ENCODE data around the gene DRC3. TPM values are rescaled to one million over a fixed set of nuclear protein-coding genes. Genes with fewer than 3 reads are reported as not detected.
A peak's percentile ranks its signal among the peaks of the same experiment; 100 is the strongest.

Gene DRC3
- total RNA-seq, 2 donors from 2014 or later: 2.0 to 2.6 TPM

GRCh38 chr17:18027280-18027679 is 54.6 kb downstream of the DRC3 start:
- Histone ChIP-seq H3K36me3 (ENCODE audit: control insufficient read depth, insufficient read depth, low read length) (peaks cover 63% of the 10 kb centered on the region), H3K9me3 (ENCODE audit: control insufficient read depth, low read length) (no peaks in the 10 kb centered on the region), H3K27me3 (ENCODE audit: control insufficient read depth, insufficient read depth, low read length, poor library complexity, severe bottlenecking) (no peaks in the 10 kb centered on the region), H3K27ac (ENCODE audit: low read depth, low read length) (no peak overlapping the region), H3K4me3 (ENCODE audit: low read length) (no peak overlapping the region), H3K4me1 (ENCODE audit: control insufficient read depth, insufficient read depth, low read length) (no peaks in the 10 kb centered on the region), H3K9ac (ENCODE audit: extremely low read depth, low read length, poor library complexity, severe bottlenecking) (no peak overlapping the region)
- Mint-ChIP-seq H3K27me3 (ENCODE audit: insufficient read depth) (no peaks in the 10 kb centered on the region), H3K4me3 (no peak overlapping the region), H3K9me3 (no peaks in the 10 kb centered on the region), H3K4me1 (peaks cover 16% of the 10 kb centered on the region), H3K27ac (no peak overlapping the region), H3K36me3 (ENCODE audit: low read depth) (peaks cover 23% of the 10 kb centered on the region)
- no peak for DNase-seq
- TF ChIP-seq, protein P1, sequence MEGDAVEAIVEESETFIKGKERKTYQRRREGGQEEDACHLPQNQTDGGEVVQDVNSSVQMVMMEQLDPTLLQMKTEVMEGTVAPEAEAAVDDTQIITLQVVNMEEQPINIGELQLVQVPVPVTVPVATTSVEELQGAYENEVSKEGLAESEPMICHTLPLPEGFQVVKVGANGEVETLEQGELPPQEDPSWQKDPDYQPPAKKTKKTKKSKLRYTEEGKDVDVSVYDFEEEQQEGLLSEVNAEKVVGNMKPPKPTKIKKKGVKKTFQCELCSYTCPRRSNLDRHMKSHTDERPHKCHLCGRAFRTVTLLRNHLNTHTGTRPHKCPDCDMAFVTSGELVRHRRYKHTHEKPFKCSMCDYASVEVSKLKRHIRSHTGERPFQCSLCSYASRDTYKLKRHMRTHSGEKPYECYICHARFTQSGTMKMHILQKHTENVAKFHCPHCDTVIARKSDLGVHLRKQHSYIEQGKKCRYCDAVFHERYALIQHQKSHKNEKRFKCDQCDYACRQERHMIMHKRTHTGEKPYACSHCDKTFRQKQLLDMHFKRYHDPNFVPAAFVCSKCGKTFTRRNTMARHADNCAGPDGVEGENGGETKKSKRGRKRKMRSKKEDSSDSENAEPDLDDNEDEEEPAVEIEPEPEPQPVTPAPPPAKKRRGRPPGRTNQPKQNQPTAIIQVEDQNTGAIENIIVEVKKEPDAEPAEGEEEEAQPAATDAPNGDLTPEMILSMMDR (conservative IDR thresholded peaks at IDR 0.05): no peak
- WGBS, 2 experiments (ENCODE audit: insufficient coverage in 1 of 2, insufficient read length in 1 of 2): 93 to 97% methylated on average over 4 to 6 of the region's 6 CpGs

DNA sequence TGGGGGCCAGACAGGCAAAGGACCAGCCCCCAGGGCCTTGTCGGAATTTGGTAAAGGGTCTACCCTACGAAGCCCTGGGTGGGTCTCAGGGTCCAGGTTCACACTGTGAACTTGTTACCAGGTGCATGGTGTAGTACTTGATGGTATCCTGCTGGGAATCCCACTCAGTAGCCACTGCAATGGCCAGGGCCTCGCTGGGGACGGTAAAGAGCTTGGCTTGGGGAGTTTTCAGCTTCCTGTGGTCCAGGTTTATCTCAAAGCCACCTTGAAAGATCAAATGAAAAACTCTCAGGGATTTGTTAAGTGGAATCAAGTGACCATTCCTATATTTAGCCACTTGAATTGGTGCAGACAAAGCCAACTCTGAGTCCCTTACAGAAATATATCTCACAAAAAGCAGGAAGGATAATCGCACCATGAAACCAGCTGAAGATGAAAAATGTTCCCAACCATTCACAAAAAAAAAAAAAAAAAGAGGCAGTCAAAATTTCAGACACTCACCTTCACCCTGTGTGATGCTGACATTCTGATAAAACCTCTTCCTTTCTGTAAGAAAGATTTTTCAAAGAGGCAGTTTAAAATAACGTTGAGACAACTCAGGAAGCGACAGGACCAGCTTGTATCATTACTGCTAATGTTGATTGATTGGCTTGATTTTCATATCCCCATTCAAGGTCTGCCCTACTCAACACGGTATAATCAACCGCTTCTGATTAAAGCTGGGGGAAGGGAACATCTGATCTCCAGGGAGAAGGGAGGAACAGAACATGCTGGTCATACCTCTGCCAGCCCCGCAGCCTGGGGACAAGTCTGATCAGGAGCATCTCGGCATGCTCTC is 55.7 kb downstream of the DRC3 start:
- H3K4me1 ChIP-seq (ENCODE audit: control insufficient read depth, insufficient read depth, low read length): no peaks in the 10 kb centered on the region
- no peaks in the 10 kb centered on the region for H3K9me3 ChIP-seq (ENCODE audit: control insufficient read depth, low read length)
- no peaks in the 10 kb centered on the region for H3K27me3 ChIP-seq (ENCODE audit: control insufficient read depth, insufficient read depth, low read length, poor library complexity, severe bottlenecking)
- peaks cover 62% of the 10 kb centered on the region for H3K36me3 ChIP-seq (ENCODE audit: control insufficient read depth, insufficient read depth, low read length)
- Mint-ChIP-seq H3K9me3 (no peaks in the 10 kb centered on the region), H3K36me3 (ENCODE audit: low read depth) (peaks cover 23% of the 10 kb centered on the region), H3K4me3 (no peak overlapping the region), H3K27ac (no peak overlapping the region), H3K4me1 (peaks cover 18% of the 10 kb centered on the region), H3K27me3 (ENCODE audit: insufficient read depth) (no peaks in the 10 kb centered on the region)
- peak overlapping the region; percentile 40 for H3K27ac ChIP-seq (ENCODE audit: low read depth, low read length)
- H3K4me3 ChIP-seq (ENCODE audit: low read length): no peak overlapping the region
- TF ChIP-seq, protein P1 (conservative IDR thresholded peaks at IDR 0.05): no peak
- H3K9ac ChIP-seq (ENCODE audit: extremely low read depth, low read length, poor library complexity, severe bottlenecking): no peak overlapping the region
- no peak for DNase-seq
- WGBS, 2 experiments (ENCODE audit: insufficient coverage in 1 of 2, insufficient read length in 1 of 2): 87 to 91% methylated on average over 6 to 11 of the region's 11 CpGs

DNA sequence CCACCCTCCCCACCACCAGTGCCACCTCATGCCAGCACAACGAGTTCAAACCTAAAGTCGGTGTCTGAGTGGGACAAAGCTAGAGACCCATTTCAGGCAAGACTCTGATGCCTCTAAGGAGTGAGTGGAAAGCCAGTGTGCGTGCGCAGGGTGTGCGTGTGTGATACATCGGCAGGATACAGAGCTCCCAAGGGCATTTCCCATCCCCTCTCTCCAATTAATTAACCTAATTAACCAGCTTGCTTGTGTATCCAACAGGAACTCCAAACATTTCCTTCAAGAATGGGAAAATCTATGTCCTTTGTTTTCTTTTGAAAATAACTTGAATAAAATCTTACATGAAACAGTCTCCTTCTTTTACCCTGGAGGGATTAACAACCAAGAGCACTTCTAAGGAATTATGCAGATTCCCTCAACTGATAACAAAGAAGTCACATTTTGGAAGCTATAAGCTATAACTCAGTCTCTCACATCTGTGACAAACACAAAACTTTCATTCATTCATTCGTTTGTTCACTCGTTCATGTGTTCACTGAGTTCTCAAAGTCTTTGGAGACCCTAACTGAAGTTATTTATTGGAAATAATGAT is 56.4 kb downstream of the DRC3 start:
- H3K4me3 Mint-ChIP-seq: no peak overlapping the region
- H3K27ac ChIP-seq (ENCODE audit: low read depth, low read length): peak overlapping the region; percentile 40
- no peak overlapping the region for H3K27ac Mint-ChIP-seq
- H3K4me1 Mint-ChIP-seq: peaks cover 18% of the 10 kb centered on the region
- H3K9me3 ChIP-seq (ENCODE audit: control insufficient read depth, low read length): no peaks in the 10 kb centered on the region
- WGBS, 2 experiments (ENCODE audit: insufficient coverage in 1 of 2, insufficient read length in 1 of 2): 93% methylated on average over 5 to 8 of the region's 8 CpGs
- no peak overlapping the region for H3K9ac ChIP-seq (ENCODE audit: extremely low read depth, low read length, poor library complexity, severe bottlenecking)
- peaks cover 23% of the 10 kb centered on the region for H3K36me3 Mint-ChIP-seq (ENCODE audit: low read depth)
- TF ChIP-seq, protein P1 (conservative IDR thresholded peaks at IDR 0.05): no peak
- H3K9me3 Mint-ChIP-seq: no peaks in the 10 kb centered on the region
- no peaks in the 10 kb centered on the region for H3K27me3 ChIP-seq (ENCODE audit: control insufficient read depth, insufficient read depth, low read length, poor library complexity, severe bottlenecking)
- H3K4me3 ChIP-seq (ENCODE audit: low read length): no peak overlapping the region
- H3K4me1 ChIP-seq (ENCODE audit: control insufficient read depth, insufficient read depth, low read length): no peaks in the 10 kb centered on the region
- DNase-seq: peak; percentile 42
- H3K36me3 ChIP-seq (ENCODE audit: control insufficient read depth, insufficient read depth, low read length): peaks cover 60% of the 10 kb centered on the region
- no peaks in the 10 kb centered on the region for H3K27me3 Mint-ChIP-seq (ENCODE audit: insufficient read depth)
